HG02870 (cell line): ENCODE measurements around the gene CHCHD4.

Experiments
- ATAC-seq: cut with Tn5 transposase; IDR thresholded peaks from one replicate; pipeline ENCODE4 v1.9.1; 2021; ENCODE audit warnings: mild to moderate bottlenecking, moderate library complexity; ENCODE audit not compliant: unreplicated experiment

CHCHD4 gene

DNA sequence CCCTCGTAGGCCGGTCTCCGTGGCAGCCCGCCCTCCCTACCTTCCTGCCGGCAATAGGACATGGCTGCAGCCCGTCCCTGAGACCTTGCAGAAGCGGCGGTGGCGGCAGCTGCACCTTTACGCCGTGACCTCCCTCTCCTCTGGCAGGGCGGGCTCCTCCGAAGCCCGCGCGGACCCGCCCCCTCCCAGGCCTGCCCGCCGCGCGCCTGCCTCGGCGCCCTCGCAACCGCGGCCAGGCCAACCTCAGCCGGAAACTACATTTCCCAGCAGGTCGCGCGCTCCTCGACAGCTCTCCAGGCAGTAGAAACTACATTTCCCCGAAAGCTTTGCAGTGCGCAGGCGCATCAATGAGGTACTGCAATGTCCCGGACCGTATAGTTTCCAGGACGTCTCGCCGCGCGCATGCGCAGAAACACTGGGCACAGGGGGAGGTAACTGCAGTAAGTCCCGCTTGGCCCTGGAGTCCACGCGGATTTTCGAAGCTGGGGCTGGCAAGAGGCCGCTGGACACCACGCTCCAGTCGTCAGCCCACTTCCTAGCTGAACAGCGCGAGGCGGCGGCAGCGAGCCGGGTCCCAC lies at the start of gene CHCHD4, which contains the start of gene TMEM43:
CHCHD4 (minus strand) TSS at position 256 of the 578 bp plus-strand sequence; CDS start at position 62, 194 bp downstream.
TMEM43 (plus strand) TSS at position 438 of the 578 bp plus-strand sequence. CDS start 142 bp downstream, outside the sequence.
- ATAC-seq = peak; percentile 84

DNA sequence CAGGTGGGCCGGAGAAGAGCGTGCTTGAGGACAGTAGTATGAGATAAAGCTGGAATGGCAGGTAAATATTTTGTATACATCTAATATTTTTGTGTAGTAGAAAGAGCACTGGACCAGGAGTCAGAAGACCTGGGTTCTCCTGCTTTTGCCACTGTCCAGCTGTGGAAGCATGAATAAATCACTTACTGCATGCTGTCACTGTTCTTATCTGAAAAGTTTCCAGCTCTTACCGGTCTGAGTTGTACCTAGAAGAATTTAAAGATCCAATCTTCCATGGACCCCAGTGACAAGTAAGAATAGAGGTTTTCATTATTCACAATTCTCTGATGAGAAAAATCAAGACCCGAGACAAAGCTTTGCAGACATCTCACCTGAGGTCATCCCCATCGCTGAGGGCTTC lies 47.8 kb upstream of the CHCHD4 start:
- no peak for ATAC-seq

DNA sequence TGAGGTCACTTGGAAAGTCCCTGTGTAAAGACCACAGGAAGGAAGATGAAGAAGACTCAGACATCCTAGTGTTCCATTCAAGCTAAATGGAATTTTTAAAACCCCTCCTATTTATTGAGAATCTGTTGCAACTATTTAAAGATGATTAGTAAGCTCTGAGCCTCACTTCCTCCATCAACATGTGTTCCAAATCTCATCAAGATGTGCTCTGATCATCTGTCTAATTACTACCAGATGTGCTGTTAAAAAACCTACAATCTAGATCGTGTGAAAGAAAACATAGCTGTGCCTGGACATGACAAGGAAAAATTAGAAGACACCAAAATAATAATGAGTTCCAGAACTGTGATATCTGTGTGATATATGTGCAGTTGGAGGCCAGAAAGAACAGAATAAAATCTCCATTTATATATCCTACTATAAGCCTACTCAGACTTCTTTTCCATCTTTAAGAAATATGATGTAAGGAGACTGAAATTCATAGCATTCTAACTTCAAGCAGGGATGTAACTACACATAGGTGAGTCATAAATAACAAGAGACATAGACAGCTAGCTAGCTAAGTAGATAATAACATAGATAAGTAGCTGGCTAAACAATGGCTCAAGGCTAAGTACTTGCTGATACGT lies 46.0 kb upstream of the CHCHD4 start:
- ATAC-seq = no peak

DNA sequence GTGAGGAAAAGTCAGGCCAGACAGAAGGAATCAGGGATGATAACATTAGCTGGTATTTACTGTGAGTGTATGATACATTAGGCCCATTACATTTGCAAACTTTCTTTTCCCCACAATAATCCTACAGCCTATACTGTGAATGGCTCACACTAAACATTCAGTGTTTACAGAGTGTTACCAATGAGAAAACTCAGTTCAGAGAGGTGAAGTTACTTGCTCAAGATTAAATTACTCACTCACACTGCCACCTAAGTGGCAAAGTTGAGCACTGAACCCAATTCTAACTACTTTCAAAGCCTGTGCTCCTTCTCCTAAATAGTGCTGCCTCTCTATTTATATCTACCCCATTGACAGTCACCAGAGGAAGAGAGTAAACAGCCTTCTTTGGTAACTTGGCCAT lies 45.2 kb upstream of the CHCHD4 start:
- ATAC-seq = no peak

DNA sequence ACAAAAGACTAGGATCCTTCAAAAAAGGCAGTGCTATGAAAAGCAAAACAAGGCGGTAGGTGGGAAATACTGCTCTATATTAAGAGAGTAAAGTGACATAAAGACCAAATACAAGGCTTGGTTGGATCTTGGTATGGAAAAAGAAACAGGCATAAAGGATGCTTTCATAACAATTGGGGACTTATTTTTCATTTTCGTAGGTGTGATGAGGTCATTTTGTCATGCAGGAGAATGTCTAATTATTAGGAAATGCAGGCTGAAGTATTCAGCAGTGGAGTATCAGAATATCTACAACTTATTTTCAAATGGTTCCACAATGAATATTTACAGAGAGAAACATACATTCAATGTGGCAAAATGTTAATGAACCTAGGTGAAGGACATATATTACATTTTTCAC lies 44.8 kb upstream of the CHCHD4 start:
- no peak for ATAC-seq

DNA sequence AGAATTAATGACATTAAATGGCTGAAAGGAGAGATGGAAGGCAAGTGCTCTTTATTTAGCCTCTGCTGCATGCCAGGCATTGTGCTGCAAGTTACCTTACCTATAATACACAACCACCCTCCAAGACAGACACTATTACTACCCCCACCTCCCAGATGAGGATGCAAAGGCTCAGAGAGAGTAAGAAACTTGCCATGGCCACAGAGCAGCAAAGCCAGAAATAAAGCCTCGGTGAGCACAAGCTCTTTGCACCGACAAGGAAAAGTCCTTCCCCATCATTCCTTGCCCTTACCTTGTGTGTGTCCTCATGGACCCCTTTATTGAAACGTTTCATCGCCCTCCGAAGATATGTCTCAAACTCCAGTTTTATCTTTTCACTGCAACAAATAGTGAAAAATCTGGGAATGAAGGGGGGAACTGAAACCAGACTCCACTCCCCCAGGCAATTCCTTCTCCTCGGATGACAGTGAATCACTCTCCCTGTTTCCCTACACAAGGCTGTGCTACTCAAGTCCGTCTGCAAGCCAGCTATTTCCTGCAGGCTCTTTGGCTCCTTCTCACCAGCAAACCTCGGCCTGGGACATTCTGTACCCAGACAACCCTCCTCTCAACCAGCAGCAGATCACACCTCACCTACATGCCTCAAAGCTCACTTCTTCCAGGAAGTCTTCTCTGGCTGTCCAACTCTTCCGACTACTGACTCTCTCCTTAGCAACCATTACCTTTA lies 42.4 kb upstream of the CHCHD4 start:
- no peak for ATAC-seq

DNA sequence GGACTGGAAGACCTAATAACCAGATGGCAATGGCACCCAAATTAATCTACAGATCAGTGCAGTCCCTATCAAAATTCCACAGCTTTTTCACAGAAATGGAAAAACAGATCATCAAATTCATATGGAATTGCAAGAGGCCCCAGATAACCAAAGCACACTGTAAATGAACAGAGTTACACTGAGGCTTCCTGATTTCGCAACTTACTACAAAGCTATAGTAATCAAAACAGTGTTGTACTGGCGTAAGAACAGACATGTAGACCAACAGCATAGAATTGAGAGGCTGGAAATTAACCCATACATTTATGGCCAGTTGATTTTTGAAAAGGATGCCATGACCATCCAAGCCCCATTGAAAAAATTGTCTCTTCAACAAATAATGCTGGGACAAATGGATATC lies 37.5 kb upstream of the CHCHD4 start:
- no peak for ATAC-seq

DNA sequence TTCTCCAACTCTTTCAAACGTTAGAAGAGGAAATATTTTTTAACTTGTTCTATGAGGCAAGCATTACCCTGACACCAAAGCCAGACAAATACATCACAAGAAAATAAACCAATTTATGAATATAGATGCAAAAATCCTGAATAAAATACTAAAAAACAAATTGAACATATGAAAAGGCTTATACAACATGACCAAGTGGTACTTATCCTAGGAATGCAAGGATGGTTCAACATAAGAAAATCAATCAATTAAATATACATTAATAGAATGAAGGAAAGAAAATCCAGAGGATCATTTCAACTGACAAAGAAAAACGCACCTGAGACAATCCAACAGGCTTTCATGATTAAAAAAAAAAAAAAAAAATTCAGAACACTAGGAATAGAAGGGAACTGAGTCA lies 36.6 kb upstream of the CHCHD4 start:
- ATAC-seq = no peak

DNA sequence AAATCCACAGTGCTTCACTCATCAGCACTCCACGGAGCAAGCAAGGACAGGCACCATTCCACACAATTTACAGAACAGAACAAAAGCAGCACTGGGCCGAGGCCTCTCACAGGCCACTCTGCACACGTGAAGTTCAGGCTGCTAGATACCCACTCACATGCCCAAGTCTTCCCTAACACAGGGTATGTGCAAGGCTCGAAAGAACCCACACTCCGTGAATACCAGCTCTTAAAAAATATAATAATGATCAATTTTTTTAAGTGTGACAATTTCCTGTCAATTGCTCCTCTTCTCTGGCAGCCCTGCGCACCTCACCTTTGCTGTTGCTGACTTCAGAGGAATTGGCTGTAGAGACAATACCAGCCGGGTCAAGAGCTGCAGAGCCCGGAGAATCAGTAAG lies 34.8 kb upstream of the CHCHD4 start:
- ATAC-seq = no peak

DNA sequence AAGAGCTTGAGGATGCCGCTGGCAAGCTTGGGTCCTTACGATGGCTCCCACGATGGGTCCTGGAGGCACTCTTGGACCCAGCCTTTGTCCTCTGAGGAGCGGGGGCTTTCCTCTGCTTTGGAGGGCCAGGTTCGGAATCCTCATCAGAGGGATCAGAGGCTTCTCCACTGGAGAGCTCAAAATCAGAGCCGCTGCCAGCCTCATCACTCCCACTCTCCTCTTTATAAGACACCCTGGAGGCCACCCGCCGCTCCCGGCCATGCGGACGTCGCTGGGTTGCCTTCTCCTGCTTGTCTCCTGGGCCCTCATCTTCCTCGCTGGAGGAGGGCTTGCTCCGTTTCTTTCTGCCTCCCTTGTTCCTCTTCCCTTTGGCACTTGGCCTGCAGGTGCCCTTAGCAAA lies 33.7 kb upstream of the CHCHD4 start:
- no peak for ATAC-seq

DNA sequence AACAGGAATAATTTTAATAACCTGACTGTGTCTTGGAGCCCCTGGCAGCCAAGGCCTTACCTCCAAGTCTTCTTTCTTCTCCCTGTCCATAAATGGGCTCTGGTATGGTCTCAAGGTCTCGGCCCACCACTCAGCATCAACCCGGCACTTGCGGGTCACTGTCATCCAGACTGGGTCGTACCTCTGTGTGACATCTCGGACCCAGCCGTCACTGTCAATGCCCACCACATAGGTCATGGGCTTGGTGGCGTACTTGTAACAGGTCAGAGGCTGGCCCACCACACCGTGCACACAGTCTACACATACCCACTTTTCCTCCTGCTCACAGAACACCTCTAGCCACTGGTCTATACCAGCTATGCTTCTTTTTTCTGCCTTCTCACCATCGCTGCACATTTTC lies 33.3 kb upstream of the CHCHD4 start:
- ATAC-seq = no peak

DNA sequence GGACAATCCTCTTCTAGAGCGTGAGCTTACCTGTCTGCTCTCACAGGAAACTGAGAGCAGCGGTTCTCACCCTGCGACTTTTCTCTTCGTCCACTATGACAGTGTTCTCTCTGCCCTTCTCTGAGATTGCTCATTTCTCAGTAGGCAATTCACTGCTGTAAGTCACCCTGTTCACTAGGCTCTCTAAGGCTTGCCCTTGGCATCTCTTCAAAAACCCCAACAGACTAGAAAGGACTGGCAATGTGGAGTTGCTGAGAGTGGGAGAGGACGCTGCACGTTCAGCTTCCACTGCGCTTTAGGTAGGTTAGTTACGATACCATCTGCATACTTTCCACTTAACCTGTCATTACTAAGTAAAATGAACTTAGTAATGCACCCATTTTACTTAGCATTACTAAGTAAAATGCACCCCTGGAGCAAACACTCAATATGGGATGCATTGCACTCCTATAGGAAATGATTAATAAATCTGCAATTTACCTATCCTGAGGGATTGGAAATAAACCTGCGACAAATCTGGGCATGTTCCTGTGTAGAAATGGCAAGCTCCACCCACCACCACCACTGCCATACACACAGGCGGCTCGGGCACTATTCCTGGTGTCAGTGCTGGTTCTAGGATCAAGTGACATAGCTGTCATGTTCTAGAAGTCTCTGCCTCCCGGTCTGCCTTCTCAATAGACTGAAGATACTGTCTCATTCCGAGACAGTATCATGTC lies 32.3 kb upstream of the CHCHD4 start:
- ATAC-seq = no peak

DNA sequence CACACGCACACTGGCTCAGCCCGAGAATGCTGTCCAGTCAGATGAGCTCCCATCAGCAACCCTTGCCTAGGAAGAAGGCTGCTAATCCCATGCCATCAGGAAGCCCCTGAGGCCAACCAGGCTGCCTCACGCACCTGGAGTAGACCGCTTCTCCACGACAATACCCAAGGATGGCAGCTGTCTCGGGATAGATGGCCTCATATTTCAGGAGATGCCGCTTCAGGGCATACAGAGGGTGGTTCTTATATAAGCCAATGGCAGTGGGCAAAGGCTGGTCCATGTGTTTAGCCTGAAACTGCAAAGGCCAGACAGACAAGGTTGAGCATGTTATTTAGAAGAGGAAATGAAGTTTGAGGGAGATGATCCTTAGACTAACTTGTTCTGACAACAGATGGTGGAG lies 31.5 kb upstream of the CHCHD4 start:
- ATAC-seq = no peak

DNA sequence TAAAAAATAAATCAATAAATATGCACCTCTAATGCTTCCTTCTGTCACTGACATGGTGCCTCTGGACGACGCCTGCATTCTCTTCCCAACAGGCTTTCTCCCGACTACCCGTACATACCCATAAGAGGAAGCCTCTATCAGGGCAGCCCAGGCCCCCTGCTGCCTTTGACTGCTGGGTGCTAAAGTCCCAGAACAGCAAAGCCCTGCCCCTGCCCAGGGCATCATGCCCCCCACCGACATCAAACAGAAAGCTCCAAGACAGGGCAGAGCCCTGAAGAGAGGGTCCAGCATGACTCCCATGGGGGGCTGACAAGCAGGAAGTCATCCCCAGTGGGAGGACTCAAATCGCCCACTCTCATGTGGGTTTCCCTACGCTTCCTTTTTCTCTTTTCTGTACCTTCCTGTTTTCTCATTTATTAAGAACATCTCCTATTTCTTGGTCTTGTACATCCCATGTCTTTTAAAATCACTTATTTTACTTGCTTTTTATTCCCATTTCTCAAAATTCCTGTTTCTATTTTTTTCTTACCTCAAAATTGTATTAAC lies 30.3 kb upstream of the CHCHD4 start:
- no peak for ATAC-seq

DNA sequence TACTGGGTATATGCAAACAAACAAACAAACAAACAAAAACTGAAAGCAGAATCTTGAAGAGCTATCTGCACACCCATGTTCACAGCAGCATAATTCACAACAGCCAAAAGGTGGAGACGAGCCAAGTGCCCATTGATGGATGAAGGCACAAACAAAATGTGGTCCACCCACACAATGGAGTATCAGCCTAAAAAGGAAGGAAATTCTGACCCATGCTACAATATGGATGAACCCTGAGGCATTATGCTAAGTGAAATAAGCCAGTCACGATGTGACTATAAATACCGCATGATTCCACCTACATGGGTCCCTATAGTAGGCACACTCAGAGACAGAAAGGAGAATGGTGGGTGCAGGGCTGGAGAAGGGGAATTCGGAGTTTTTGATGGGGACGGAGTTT lies 29.6 kb upstream of the CHCHD4 start:
- ATAC-seq = no peak

DNA sequence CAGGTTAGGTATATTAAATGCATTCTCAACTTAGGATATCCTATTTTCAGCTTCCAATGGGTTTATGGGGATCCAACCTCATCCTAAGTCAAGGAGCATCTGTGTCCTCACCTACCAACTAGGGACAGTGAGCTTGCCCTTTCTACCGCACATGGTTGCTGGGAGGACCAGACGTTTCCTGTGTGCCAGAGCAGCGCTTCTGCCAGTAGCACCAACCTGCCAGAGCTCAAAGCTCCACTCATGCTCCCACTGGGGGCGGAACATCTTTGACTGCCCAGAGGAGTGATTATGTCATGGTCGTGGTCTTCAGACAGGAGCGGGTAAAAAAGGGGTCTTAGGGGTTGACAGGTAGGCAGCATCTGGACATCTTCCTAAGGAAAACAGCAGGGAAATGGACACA lies 29.0 kb upstream of the CHCHD4 start:
- ATAC-seq = no peak

DNA sequence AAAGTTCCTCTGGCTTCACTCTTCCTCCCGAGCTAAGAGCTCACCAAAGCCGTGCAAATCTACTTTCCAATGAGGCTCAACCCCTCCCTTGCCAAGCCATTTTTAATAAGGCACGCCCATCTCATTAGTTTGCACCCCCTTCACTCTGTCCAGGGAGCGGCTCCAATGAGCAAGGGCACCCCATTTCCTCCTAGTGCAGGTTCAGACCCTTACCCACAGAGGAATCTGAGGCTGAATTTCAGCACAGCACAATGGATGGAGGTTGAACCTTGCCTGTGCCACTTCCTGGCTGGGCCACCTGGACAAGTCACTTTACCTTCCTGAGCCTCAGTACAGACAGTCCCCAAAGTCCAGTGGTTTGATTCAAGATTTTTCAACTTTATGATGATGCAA lies 28.3 kb upstream of the CHCHD4 start:
- no peak for ATAC-seq

DNA sequence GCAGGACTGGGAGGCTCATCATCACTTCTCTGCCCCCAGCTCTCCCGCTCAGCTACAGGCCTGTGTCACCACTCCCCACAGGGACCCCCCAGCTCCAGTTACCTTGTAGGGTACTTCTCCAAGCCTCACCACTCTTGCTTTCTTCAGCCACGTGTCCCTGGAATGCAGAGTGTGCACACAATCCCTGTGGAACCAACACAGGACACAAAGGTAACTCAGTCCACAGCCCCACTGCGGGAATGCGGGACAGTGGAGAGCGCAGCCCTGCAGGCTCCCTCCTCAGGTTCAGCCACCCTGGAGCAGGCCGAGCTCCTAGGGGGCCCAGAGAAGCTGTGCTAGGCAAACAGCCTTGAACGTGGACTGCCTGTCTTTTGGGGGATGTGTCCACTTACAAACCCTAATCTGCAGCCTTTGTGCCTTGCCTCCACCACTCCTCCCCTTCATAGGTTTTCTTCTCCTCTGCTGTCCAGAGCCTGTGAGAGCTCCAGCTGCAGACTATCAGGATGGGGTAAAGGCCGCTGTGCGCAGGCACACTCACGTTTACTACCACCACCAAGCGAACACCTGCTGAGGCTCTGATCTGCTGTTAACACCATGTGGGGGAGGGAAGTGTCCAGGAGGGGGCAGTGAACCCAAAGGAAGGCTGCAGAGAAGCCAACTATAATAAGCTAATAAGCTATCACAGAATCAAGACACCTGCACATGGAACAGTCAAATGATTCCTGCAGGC lies 27.7 kb upstream of the CHCHD4 start:
- ATAC-seq = no peak

DNA sequence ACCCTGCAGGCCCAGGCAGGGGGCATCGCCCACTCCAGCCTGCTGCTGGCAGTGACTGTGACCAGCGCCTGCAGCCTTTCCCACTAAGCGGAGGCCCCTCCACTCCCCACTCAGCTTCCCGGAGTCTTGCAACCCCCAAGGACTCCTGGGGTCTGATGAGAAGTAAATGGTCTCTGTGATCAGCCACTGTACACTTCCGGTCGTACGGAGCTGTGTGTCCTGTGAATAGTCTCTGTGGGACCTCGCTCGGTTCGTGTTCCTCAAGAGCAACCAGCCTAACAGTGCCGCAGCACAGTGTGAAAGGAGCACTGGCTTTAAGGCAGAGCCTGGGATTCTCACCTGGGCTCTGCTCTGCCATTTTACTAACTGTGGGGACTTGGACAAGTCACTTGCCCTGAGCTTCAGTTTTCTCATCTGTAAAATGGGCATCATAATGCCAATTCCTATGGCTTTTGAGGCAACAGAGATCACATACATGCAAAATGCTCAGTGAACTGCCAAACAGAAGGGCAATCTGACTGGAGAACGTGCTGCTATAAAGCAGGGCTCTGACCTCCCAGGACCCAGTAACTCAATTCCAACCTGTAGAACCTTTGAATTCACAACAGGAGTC lies 26.9 kb upstream of the CHCHD4 start:
- ATAC-seq = no peak

DNA sequence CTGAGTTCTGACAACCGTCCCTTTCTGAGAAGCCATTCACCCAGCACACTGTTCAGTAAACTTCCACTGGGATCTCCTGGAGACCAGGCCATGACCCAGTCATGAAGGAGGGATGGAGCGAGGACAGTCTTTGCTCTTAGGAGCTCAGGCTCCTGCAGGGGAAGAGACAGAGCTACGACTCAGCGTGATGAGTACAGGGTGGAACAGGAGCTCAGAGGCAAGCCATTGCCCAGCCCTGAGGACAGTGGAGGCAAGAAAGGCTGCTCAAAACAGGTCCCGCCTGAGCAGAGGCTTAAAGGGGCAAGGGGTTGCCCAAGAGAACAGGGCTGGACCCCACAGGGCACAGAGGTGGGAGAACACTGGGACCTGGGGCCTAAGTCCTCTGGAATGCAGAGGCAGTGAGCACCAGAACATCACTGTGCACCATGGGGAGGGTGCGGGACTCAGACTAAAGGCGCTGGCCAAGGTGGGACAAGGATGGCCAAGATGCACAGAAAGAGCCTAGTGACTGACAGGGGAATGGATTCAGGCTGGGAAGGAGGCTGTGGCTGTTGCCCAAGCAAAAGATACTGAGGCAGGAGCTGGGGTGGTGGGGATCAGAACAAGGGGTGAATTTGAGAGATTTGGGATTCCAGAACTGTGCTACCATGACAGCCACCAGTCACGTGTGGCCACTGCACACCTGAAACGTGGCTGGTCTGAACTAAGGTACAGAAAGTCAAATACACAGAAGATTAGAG lies 26.0 kb upstream of the CHCHD4 start:
- ATAC-seq = no peak
